HCT116 (cell line): ENCODE measurements around the gene KRT79. TPM values are rescaled to one million over a fixed set of nuclear protein-coding genes. Genes with fewer than 3 reads are reported as not detected.

Experiments used
- ATAC-seq: fragments of 200-7000 bp; cut with Tn5 transposase; 2 replicates; pipeline ENCODE4 v1.9.1; 2020; ENCODE audit warnings: mild to moderate bottlenecking, moderate library complexity
- BruUV-seq: library from RNA; stranded (reverse); fragments of 400-500 nt; replicated peaks from 2 replicates; lab custom pipeline; 2021; lab: Mats Ljungman, UMichigan
- CTCF ChIA-PET: fragments of 300-600 bp; sonication (Branson Sonifier 250); formaldehyde crosslinking; loops from one replicate; lab custom pipeline; 2021; ENCODE audit warnings: antibody characterized with exemption; lab: Charles Lee
- POLR2A ChIA-PET: fragments of 300-600, 350-600 bp; sonication (Branson Sonifier 250); formaldehyde crosslinking; loops from one replicate; lab custom pipeline; 2021; ENCODE audit warnings: antibody characterized with exemption; lab: Charles Lee
- RAD21 ChIA-PET, 2 experiments: fragments of 300-600 bp; sonication (Branson Sonifier 250); formaldehyde crosslinking; loops; one replicate each; lab custom pipeline; 2023; ENCODE audit warnings: low total read pairs in 2 of 2; ENCODE audit not compliant: uncharacterized antibody in 2 of 2, unreplicated experiment in 2 of 2, low non-redundant PET in 1 of 2; lab: Charles Lee
- DNase-seq: peaks from one replicate; pipeline ENCODE4 v3.0.0-alpha.2; 2010; ENCODE audit warnings: low read depth, low spot score
- H2AFZ ChIP-seq: fragments of 200-600 bp; shearing (Covaris generic), sonication (generic); 2 replicates; pipeline ENCODE4 v1.6.1; 2017; ENCODE audit warnings: low read depth, mixed run types, mixed read lengths, antibody characterized with exemption, low read length; ENCODE audit not compliant: poor library complexity, severe bottlenecking
- H3K27ac ChIP-seq: 2 replicates; pipeline ENCODE4 v1.5.1; 2012; ENCODE audit warnings: low read depth, low read length
- H3K27me3 ChIP-seq: fragments of 200-600 bp; sonication (generic); 2 replicates; pipeline ENCODE4 v1.6.1; 2016; ENCODE audit warnings: mixed run types, low read length, mixed read lengths; ENCODE audit not compliant: insufficient read depth
- H3K36me3 ChIP-seq, 2 experiments: fragments of 200-500 bp in 1 of 2; fragments of 200-600 bp in 1 of 2; sonication (Bioruptor generic) in 1 of 2; sonication (generic) in 1 of 2; 2 replicates each; pipeline versions ENCODE4 v1.5.1 to v1.6.1; 2014 to 2016; ENCODE audit warnings: low read length in 2 of 2, inconsistent platforms in 1 of 2, mixed read lengths in 1 of 2, mixed run types in 1 of 2; ENCODE audit not compliant: insufficient read depth in 2 of 2, control insufficient read depth in 1 of 2
- H3K4me1 ChIP-seq, 2 experiments: fragments of 200-600 bp in 1 of 2; sonication (generic) in 1 of 2; 2 replicates each; pipeline versions ENCODE4 v1.5.1 to v1.6.1; 2012 to 2017; ENCODE audit warnings: low read length in 2 of 2, inconsistent platforms in 1 of 2, mild to moderate bottlenecking in 1 of 2, mixed read lengths in 1 of 2, mixed run types in 1 of 2, moderate library complexity in 1 of 2; ENCODE audit not compliant: insufficient read depth in 2 of 2, control insufficient read depth in 1 of 2
- H3K4me2 ChIP-seq: fragments of 200-600 bp; sonication (generic); 2 replicates; pipeline ENCODE4 v1.6.1; 2017; ENCODE audit warnings: mixed run types, low read length, mixed read lengths
- H3K4me3 ChIP-seq, 2 experiments: fragments of 200-600 bp in 1 of 2; sonication (generic) in 1 of 2; replicated peaks in 1 of 2; 2 replicates each; pipeline ENCODE4 v1.5.1; 2011 to 2016; ENCODE audit warnings: low read length in 2 of 2, control low read depth in 1 of 2, low read depth in 1 of 2, mild to moderate bottlenecking in 1 of 2, mixed read lengths in 1 of 2, mixed run types in 1 of 2
- H3K79me2 ChIP-seq: fragments of 200-600 bp; sonication (generic); 2 replicates; pipeline ENCODE4 v1.6.1; 2017; ENCODE audit warnings: mild to moderate bottlenecking, mixed run types, low read length, moderate library complexity, mixed read lengths; ENCODE audit not compliant: insufficient read depth
- H3K9ac ChIP-seq: fragments of 200-600 bp; sonication (generic); 2 replicates; pipeline ENCODE4 v1.6.1; 2016; ENCODE audit warnings: low read length, mixed read lengths
- H3K9me2 ChIP-seq: fragments of 200-600 bp; sonication (generic), shearing (Covaris generic); 2 replicates; pipeline ENCODE4 v1.6.1; 2017; ENCODE audit warnings: mixed run types, mild to moderate bottlenecking, moderate library complexity; ENCODE audit not compliant: insufficient read depth
- H3K9me3 ChIP-seq, 2 experiments: fragments of 200-500 bp in 1 of 2; fragments of 200-600 bp in 1 of 2; sonication (Bioruptor generic) in 1 of 2; sonication (generic) in 1 of 2; 2 replicates each; pipeline ENCODE4 v1.6.1; 2014 to 2017; ENCODE audit warnings: low read length in 2 of 2, mixed read lengths in 2 of 2, inconsistent platforms in 1 of 2, low read depth in 1 of 2, mild to moderate bottlenecking in 1 of 2, mixed run types in 1 of 2, moderate library complexity in 1 of 2; ENCODE audit not compliant: control insufficient read depth in 1 of 2, insufficient read depth in 1 of 2
- H4K20me1 ChIP-seq: fragments of 200-600 bp; sonication (generic), shearing (Covaris generic); 2 replicates; pipeline ENCODE4 v1.6.1; 2017; ENCODE audit warnings: mixed run types, mild to moderate bottlenecking, moderate library complexity; ENCODE audit not compliant: insufficient read depth
- CBX3 ChIP-seq: IDR thresholded peaks from 2 replicates; pipeline ENCODE4 v1.6.1; 2012; ENCODE audit warnings: low read depth
- CEBPB ChIP-seq: IDR thresholded peaks from 2 replicates; pipeline ENCODE4 v1.6.1; 2012; ENCODE audit warnings: low read depth
- EGR1 ChIP-seq: IDR thresholded peaks from 2 replicates; pipeline ENCODE4 v1.6.1; 2012; ENCODE audit warnings: low read depth
- EZH2 ChIP-seq: fragments of 200-600 bp; sonication (generic); IDR thresholded peaks from 2 replicates; pipeline ENCODE4 v1.6.1; 2017; ENCODE audit warnings: antibody characterized with exemption, mixed run types
- EZH2phosphoT487 ChIP-seq: fragments of 200-600 bp; IDR thresholded peaks from 2 replicates; pipeline ENCODE4 v1.6.1; 2018; ENCODE audit warnings: antibody characterized with exemption, borderline replicate concordance
- JUND ChIP-seq: IDR thresholded peaks from 2 replicates; pipeline ENCODE4 v1.6.1; 2012
- POLR2A ChIP-seq: IDR thresholded peaks from 2 replicates; pipeline ENCODE4 v1.7.0; 2011; ENCODE audit warnings: borderline replicate concordance; ENCODE audit not compliant: insufficient read depth, insufficient read length; ENCODE audit errors: extremely low read depth
- POLR2AphosphoS5 ChIP-seq: IDR thresholded peaks from 2 replicates; pipeline ENCODE4 v1.6.1; 2011; ENCODE audit warnings: mild to moderate bottlenecking, low read depth, low read length, moderate library complexity
- TCF7L2 ChIP-seq: IDR thresholded peaks from 2 replicates; pipeline ENCODE4 v1.7.0; 2011; ENCODE audit warnings: borderline replicate concordance, inconsistent platforms; ENCODE audit not compliant: insufficient read depth, insufficient read length; ENCODE audit errors: extremely low read depth
- YY1 ChIP-seq: IDR thresholded peaks from 2 replicates; pipeline ENCODE4 v1.6.1; 2011; ENCODE audit warnings: low read length, low read depth, moderate library complexity, mild to moderate bottlenecking; ENCODE audit not compliant: insufficient replicate concordance; ENCODE audit errors: extremely low read depth
- ZFX ChIP-seq: fragments of 450-650 bp; IDR thresholded peaks from 2 replicates; pipeline ENCODE4 v1.6.1; 2017
- intact Hi-C: fragments of 100-400 bp; cut with micrococcal nuclease; formaldehyde crosslinking; loops from 2 replicates; pipeline ENCODE4 v1.10.0; 2022
- total RNA-seq: library from RNA; stranded (reverse); gene quantifications from one replicate; pipeline ENCODE4 v1.2.1, GENCODE V29; 2021; ENCODE audit not compliant: unreplicated experiment
- TF ChIP-seq, protein P1 (sequence below), 3 experiments: fragments of 200-600 bp in 1 of 3; sonication (generic) in 1 of 3; IDR thresholded peaks in 2 of 3; conservative IDR thresholded peaks in 1 of 3; 2 replicates each; pipeline ENCODE4 v1.5.1; 2012 to 2017; ENCODE audit warnings: low read depth in 2 of 3, low read length in 2 of 3, antibody characterized with exemption in 1 of 3, borderline replicate concordance in 1 of 3, control low read depth in 1 of 3, mild to moderate bottlenecking in 1 of 3, mixed read lengths in 1 of 3, mixed run types in 1 of 3, moderate library complexity in 1 of 3; ENCODE audit not compliant: insufficient read depth in 1 of 3
- TF ChIP-seq, protein P2 (sequence below): IDR thresholded peaks from 2 replicates; pipeline ENCODE4 v1.6.1; 2012

Gene KRT79
- total RNA-seq, 1 experiment from 2014 or later = not detected

DNA sequence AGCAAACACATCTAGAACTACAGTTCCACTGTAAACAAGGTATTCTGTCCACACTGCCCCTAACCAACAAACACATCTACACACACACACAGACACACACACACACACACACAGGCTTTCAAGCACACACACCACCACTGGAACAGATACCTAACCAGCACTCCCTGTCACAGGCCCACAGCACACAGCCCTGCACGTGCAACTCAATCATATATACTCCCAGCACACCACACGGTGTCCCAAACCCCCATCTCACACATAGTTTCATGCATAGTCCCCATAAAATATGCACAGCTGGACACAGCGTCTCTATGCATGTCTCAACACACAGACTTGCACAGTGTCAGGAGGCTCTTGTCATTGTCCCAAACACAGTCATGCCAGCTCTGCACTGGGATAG is 43.1 kb upstream of the KRT79 start (continued):
- TF ChIP-seq, protein P1, sequence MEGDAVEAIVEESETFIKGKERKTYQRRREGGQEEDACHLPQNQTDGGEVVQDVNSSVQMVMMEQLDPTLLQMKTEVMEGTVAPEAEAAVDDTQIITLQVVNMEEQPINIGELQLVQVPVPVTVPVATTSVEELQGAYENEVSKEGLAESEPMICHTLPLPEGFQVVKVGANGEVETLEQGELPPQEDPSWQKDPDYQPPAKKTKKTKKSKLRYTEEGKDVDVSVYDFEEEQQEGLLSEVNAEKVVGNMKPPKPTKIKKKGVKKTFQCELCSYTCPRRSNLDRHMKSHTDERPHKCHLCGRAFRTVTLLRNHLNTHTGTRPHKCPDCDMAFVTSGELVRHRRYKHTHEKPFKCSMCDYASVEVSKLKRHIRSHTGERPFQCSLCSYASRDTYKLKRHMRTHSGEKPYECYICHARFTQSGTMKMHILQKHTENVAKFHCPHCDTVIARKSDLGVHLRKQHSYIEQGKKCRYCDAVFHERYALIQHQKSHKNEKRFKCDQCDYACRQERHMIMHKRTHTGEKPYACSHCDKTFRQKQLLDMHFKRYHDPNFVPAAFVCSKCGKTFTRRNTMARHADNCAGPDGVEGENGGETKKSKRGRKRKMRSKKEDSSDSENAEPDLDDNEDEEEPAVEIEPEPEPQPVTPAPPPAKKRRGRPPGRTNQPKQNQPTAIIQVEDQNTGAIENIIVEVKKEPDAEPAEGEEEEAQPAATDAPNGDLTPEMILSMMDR (IDR thresholded peaks at IDR 0.05 in 2 of 3, conservative IDR thresholded peaks at IDR 0.05 in 1 of 3; ENCODE audit: borderline replicate concordance in 1 of 3, insufficient read depth in 1 of 3, low read depth in 2 of 3, low read length in 2 of 3) = no peak
- TF ChIP-seq YY1 (no peak), POLR2AphosphoS5 (no peak), TCF7L2 (no peak), EGR1 (no peak), CEBPB (no peak), EZH2phosphoT487 (no peak), CBX3 (no peak), JUND (no peak)
- TF ChIP-seq, protein P2, sequence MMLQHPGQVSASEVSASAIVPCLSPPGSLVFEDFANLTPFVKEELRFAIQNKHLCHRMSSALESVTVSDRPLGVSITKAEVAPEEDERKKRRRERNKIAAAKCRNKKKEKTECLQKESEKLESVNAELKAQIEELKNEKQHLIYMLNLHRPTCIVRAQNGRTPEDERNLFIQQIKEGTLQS = no peak

DNA sequence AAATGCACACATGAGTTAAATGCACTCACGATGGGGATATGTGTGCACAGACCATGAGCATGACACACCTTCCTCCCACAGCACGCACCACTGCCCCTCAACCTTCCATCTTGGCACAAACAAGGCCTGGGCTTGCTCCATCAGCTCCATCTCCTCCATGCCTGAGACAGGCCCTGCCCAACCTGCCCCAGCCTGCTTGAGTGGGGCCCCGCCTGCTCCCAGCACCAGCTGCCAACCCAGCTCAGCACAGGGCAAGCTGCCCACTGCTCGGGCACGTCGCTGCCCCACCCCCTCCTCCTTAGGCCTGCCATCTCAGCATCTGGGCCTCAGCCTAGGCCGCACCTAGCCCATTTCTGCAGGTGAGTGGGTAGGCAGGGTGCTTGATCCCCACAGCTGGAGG is 42.3 kb upstream of the KRT79 start:
- Histone ChIP-seq H3K4me2 (peak overlapping the region; percentile 13; the same call in 1 of the 2 replicates), H3K27ac (peak overlapping the region; percentile 26; the same call in 1 of the 2 replicates), H3K79me2 (no peaks in the 10 kb centered on the region), H2AFZ (no peak overlapping the region), H3K36me3 (no peaks in the 10 kb centered on the region), H3K9me3 (no peaks in the 10 kb centered on the region), H3K9ac (no peak overlapping the region), H3K4me3 (no peak overlapping the region), H3K27me3 (no peaks in the 10 kb centered on the region), H4K20me1 (no peaks in the 10 kb centered on the region), H3K4me1 (peaks cover 57 to 90% of the 10 kb centered on the region in 2 experiments), H3K9me2 (no peaks in the 10 kb centered on the region)
- ATAC-seq (no peak), DNase-seq (no peak)
- ChIA-PET POLR2A (interaction anchor here (4.8 kb wide), 1 partner anchor 729 kb away, joined by 40 read pairs; no protein-coding TSS in a partner anchor), CTCF (interaction anchor here (1.3 to 2.3 kb wide), 2 partner anchors 8 to 503 kb away, joined by 4 to 20 read pairs; no protein-coding TSS in a partner anchor), RAD21 (no interaction called here)
- TF ChIP-seq ZFX = peak; percentile 36; the same call in 1 of the 2 replicates
- no peak for TF ChIP-seq POLR2A
- TF ChIP-seq EZH2phosphoT487 = no peak
- no peak for TF ChIP-seq CBX3
- TF ChIP-seq EZH2 = no peak
- no peak for TF ChIP-seq TCF7L2
- intact Hi-C loops = no loop called here
- BruUV-seq = no TSS peak
